IPS DF 19.7 (cell line): ENCODE measurements around the gene MEN1.
A peak's percentile ranks its signal among the peaks of the same experiment; 100 is the strongest.

ENCODE experiments used
- DNase-seq: peaks from one replicate; pipeline ENCODE4 v3.0.0-alpha.2; 2013; ENCODE audit warnings: low read depth, low spot score

The MEN1 gene

GRCh38 chr11:64784813-64785581 lies 25.4 kb downstream of the MEN1 start:
- DNase-seq: no peak

- peak; percentile 97 for DNase-seq
Observed at GRCh38 chr11:64778473-64779298, 31.7 kb downstream of the MEN1 start, which contains the start of gene SF1. TSS of gene SF1 (minus strand) at chr11:64778542. CDS start at chr11:64778392, 150 bp downstream.

- no peak for DNase-seq
Observed at GRCh38 chr11:64778223-64778472, 32.2 kb downstream of the MEN1 start.

GRCh38 chr11:64777449-64778222 lies 32.7 kb downstream of the MEN1 start:
- no peak for DNase-seq

- DNase-seq: no peak
Observed at GRCh38 chr11:64776875-64777274, 33.5 kb downstream of the MEN1 start.

- no peak for DNase-seq
Observed at GRCh38 chr11:64776425-64776824, 33.9 kb downstream of the MEN1 start.

- DNase-seq: no peak
Observed at GRCh38 chr11:64774144-64774543, 36.2 kb downstream of the MEN1 start.

GRCh38 chr11:64772303-64773018 lies 37.9 kb downstream of the MEN1 start:
- no peak for DNase-seq

- DNase-seq: no peak
Observed at GRCh38 chr11:64771861-64772260, 38.5 kb downstream of the MEN1 start.

- no peak for DNase-seq
Observed at GRCh38 chr11:64770120-64770519, 40.2 kb downstream of the MEN1 start.

- no peak for DNase-seq
Observed at GRCh38 chr11:64769283-64769682, 41.1 kb downstream of the MEN1 start.

- no peak for DNase-seq
Observed at GRCh38 chr11:64768300-64768694, 42.1 kb downstream of the MEN1 start.

GRCh38 chr11:64767344-64768299 lies 42.7 kb downstream of the MEN1 start:
- DNase-seq: no peak

GRCh38 chr11:64766881-64767280 lies 43.5 kb downstream of the MEN1 start:
- DNase-seq: no peak

GRCh38 chr11:64765851-64766665 lies 44.3 kb downstream of the MEN1 start:
- no peak for DNase-seq

- no peak for DNase-seq
Observed at GRCh38 chr11:64765291-64765850, 45.0 kb downstream of the MEN1 start.

GRCh38 chr11:64764753-64765152 lies 45.6 kb downstream of the MEN1 start:
- no peak for DNase-seq

GRCh38 chr11:64764040-64764611 lies 46.2 kb downstream of the MEN1 start:
- DNase-seq: no peak

- DNase-seq: no peak
Observed at GRCh38 chr11:64763526-64764039, 46.8 kb downstream of the MEN1 start.
